HEK293 (cell line): ENCODE data around the gene NABP2.

Experiments used
- CTCF ChIA-PET: fragments of 350-600 bp; formaldehyde crosslinking; extraction: SDS; loops from one replicate; lab custom pipeline; 2021; ENCODE audit warnings: antibody characterized with exemption; lab: Yijun Ruan, JAX
- POLR2A ChIA-PET: fragments of 300-600 bp; formaldehyde crosslinking; extraction: SDS; loops from one replicate; lab custom pipeline; 2020; ENCODE audit warnings: antibody characterized with exemption, inconsistent platforms; lab: Yijun Ruan, JAX
- H3K27ac ChIP-seq: fragments of 200-500 bp; sonication (Bioruptor generic); 2 replicates; pipeline ENCODE4 v1.5.1; 2014; ENCODE audit warnings: low read depth, low read length, control low read depth, inconsistent platforms; ENCODE audit errors: extremely low read depth
- H3K36me3 ChIP-seq, 2 experiments: fragments of 200-500 bp in 1 of 2; sonication (Bioruptor generic) in 1 of 2; 1 replicate in 1 of 2; 2 replicates in 1 of 2; pipeline ENCODE4 v1.5.1; 2014 to 2017; ENCODE audit warnings: inconsistent platforms in 2 of 2, low read length in 2 of 2; ENCODE audit not compliant: control insufficient read depth in 2 of 2, insufficient read depth in 1 of 2
- H3K4me1 ChIP-seq: fragments of 200-500 bp; sonication (Bioruptor generic); 2 replicates; pipeline ENCODE4 v1.5.1; 2014; ENCODE audit warnings: mild to moderate bottlenecking, low read length, inconsistent platforms; ENCODE audit not compliant: control insufficient read depth, insufficient read depth
- H3K4me3 ChIP-seq: 2 replicates; pipeline ENCODE4 v1.5.1; 2011; ENCODE audit warnings: low read depth, mild to moderate bottlenecking, control low read depth, low read length, moderate library complexity
- H3K9me3 ChIP-seq: fragments of 200-500 bp; sonication (Bioruptor generic); 2 replicates; pipeline ENCODE4 v1.5.1; 2014; ENCODE audit warnings: low read depth, low read length, inconsistent platforms; ENCODE audit not compliant: control insufficient read depth, insufficient read depth
- BCL6B ChIP-seq: fragments of 450-650 bp; formaldehyde crosslinking; IDR thresholded peaks from 2 replicates; pipeline ENCODE4 v1.5.1; 2017; ENCODE audit warnings: missing biosample characterization, missing genetic modification characterization
- EGR2 ChIP-seq: fragments of 450-650 bp; formaldehyde crosslinking; IDR thresholded peaks from 2 replicates; pipeline ENCODE4 v1.5.1; 2016; ENCODE audit warnings: low read depth, missing biosample characterization, missing genetic modification characterization
- KLF10 ChIP-seq: fragments of 450-650 bp; IDR thresholded peaks from 2 replicates; pipeline ENCODE4 v1.5.1; 2018; ENCODE audit warnings: missing biosample characterization, mild to moderate bottlenecking, missing genetic modification characterization
- KLF7 ChIP-seq: fragments of 450-650 bp; formaldehyde crosslinking; IDR thresholded peaks from 2 replicates; pipeline ENCODE4 v1.5.1; 2016; ENCODE audit warnings: missing biosample characterization, missing genetic modification characterization, borderline replicate concordance
- MEIS1 ChIP-seq: sonication (generic); formaldehyde crosslinking; IDR thresholded peaks from 2 replicates; pipeline ENCODE4 v1.8.1; 2022; ENCODE audit warnings: missing genetic modification reagents, mild to moderate bottlenecking, borderline replicate concordance
- PRDM10 ChIP-seq: fragments of 450-650 bp; formaldehyde crosslinking; IDR thresholded peaks from 2 replicates; pipeline ENCODE4 v1.5.1; 2016; ENCODE audit warnings: missing biosample characterization, missing genetic modification characterization
- ZBTB49 ChIP-seq: fragments of 450-650 bp; formaldehyde crosslinking; IDR thresholded peaks from 2 replicates; pipeline ENCODE4 v1.5.1; 2016; ENCODE audit warnings: missing biosample characterization, missing genetic modification characterization, low read depth
- ZBTB8A ChIP-seq: fragments of 450-650 bp; formaldehyde crosslinking; IDR thresholded peaks from 2 replicates; pipeline ENCODE4 v1.5.1; 2016; ENCODE audit warnings: missing biosample characterization, missing genetic modification characterization
- ZFP37 ChIP-seq: fragments of 450-650 bp; formaldehyde crosslinking; IDR thresholded peaks from 2 replicates; pipeline ENCODE4 v1.5.1; 2016; ENCODE audit warnings: missing biosample characterization, missing genetic modification characterization
- ZNF114 ChIP-seq: fragments of 450-650 bp; formaldehyde crosslinking; IDR thresholded peaks from 2 replicates; pipeline ENCODE4 v1.5.0; 2017; ENCODE audit warnings: missing biosample characterization, missing genetic modification characterization
- ZNF121 ChIP-seq: fragments of 450-650 bp; formaldehyde crosslinking; IDR thresholded peaks from 2 replicates; pipeline ENCODE4 v1.5.1; 2016; ENCODE audit warnings: missing biosample characterization, missing genetic modification characterization
- ZNF133 ChIP-seq: fragments of 450-650 bp; formaldehyde crosslinking; IDR thresholded peaks from 2 replicates; pipeline ENCODE4 v1.5.1; 2016; ENCODE audit warnings: missing biosample characterization, missing genetic modification characterization
- ZNF140 ChIP-seq: fragments of 450-650 bp; formaldehyde crosslinking; IDR thresholded peaks from 2 replicates; pipeline ENCODE4 v1.5.1; 2016; ENCODE audit warnings: missing biosample characterization, missing genetic modification characterization
- ZNF18 ChIP-seq: fragments of 450-650 bp; formaldehyde crosslinking; IDR thresholded peaks from 2 replicates; pipeline ENCODE4 v1.5.1; 2016; ENCODE audit warnings: missing biosample characterization, missing genetic modification characterization
- ZNF202 ChIP-seq: fragments of 450-650 bp; formaldehyde crosslinking; IDR thresholded peaks from 2 replicates; pipeline ENCODE4 v1.5.1; 2016; ENCODE audit warnings: missing biosample characterization, missing genetic modification characterization, borderline replicate concordance
- ZNF23 ChIP-seq: fragments of 450-650 bp; formaldehyde crosslinking; IDR thresholded peaks from 2 replicates; pipeline ENCODE4 v1.5.1; 2016; ENCODE audit warnings: missing biosample characterization, missing genetic modification characterization, borderline replicate concordance
- ZNF335 ChIP-seq: fragments of 450-650 bp; formaldehyde crosslinking; conservative IDR thresholded peaks from 2 replicates; pipeline ENCODE4 v1.5.1; 2016; ENCODE audit warnings: missing biosample characterization, missing genetic modification characterization
- ZNF416 ChIP-seq: fragments of 450-650 bp; formaldehyde crosslinking; IDR thresholded peaks from 2 replicates; pipeline ENCODE4 v1.5.1; 2016; ENCODE audit warnings: missing biosample characterization, missing genetic modification characterization
- ZNF548 ChIP-seq: fragments of 450-650 bp; formaldehyde crosslinking; IDR thresholded peaks from 2 replicates; pipeline ENCODE4 v1.5.1; 2016; ENCODE audit warnings: missing biosample characterization, missing genetic modification characterization
- ZNF571 ChIP-seq: fragments of 450-650 bp; formaldehyde crosslinking; IDR thresholded peaks from 2 replicates; pipeline ENCODE4 v1.5.0; 2017; ENCODE audit warnings: missing biosample characterization, missing genetic modification characterization
- ZNF629 ChIP-seq: fragments of 450-650 bp; formaldehyde crosslinking; IDR thresholded peaks from 2 replicates; pipeline ENCODE4 v1.5.1; 2017; ENCODE audit warnings: missing biosample characterization, missing genetic modification characterization
- ZNF670 ChIP-seq: fragments of 450-650 bp; formaldehyde crosslinking; IDR thresholded peaks from 2 replicates; pipeline ENCODE4 v1.5.1; 2016; ENCODE audit warnings: missing biosample characterization, missing genetic modification characterization, low read depth
- ZSCAN23 ChIP-seq: fragments of 450-650 bp; formaldehyde crosslinking; IDR thresholded peaks from 2 replicates; pipeline ENCODE4 v1.5.1; 2016; ENCODE audit warnings: missing biosample characterization, missing genetic modification characterization
- ZXDB ChIP-seq: fragments of 450-650 bp; formaldehyde crosslinking; IDR thresholded peaks from 2 replicates; pipeline ENCODE4 v1.5.1; 2016; ENCODE audit warnings: missing biosample characterization, missing genetic modification characterization
- TF ChIP-seq, protein P1 (sequence below): sonication (generic); formaldehyde crosslinking; IDR thresholded peaks from 2 replicates; pipeline ENCODE4 v1.8.1; 2022; ENCODE audit warnings: mild to moderate bottlenecking, moderate library complexity, missing genetic modification reagents
- TF ChIP-seq, protein P2 (sequence below): fragments of 450-650 bp; formaldehyde crosslinking; IDR thresholded peaks from 2 replicates; pipeline ENCODE4 v1.5.0; 2017; ENCODE audit warnings: missing biosample characterization, missing genetic modification characterization, borderline replicate concordance

The NABP2 gene

DNA sequence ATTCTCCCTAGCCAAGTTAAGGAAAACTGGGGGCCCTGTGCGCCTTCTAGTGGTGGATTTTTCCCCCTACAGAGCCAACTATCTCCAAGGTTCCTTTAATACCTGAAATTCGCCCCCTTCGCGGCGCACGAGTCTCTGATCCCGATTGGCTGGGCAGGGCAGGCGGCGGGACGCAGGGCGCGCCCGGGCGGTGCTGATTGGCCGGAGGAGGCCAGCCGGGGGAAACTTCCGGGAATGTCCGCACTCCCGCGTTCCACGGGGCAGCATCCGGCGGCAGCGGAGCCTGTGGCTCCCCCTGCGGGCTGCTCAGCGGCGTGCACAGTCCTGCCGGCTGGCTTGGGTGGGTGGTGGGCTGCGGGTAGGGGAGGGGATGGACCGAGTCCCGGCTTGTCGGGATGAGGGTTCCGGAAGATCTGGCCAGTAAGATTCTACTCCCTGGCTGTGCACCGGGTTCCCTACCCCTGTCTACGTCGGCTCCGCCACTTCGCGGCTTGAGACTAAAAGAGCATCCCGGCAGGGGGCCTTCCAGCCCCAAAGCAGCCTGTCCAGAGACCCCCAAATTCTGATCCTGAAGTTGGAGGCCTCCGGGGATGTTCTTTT lies at the start of gene NABP2:
Gene NABP2, plus strand, starts transcription at position 241 of the 600 bp plus-strand sequence. CDS start 515 bp downstream, outside the sequence.
- POLR2A ChIA-PET, result no interaction called here
- CTCF ChIA-PET, result interaction anchor here (2.3 to 4.0 kb wide), 2 partner anchors 17 to 18 kb away, joined by 9 to 73 read pairs; no protein-coding TSS in a partner anchor
- Histone ChIP-seq H3K27ac (peak within 1 kb of the TSS; percentile 64), H3K9me3 (no peaks in the 10 kb centered on the region), H3K4me1 (peaks cover 12% of the 10 kb centered on the region; the same call in 1 of the 2 replicates), H3K4me3 (peak within 1 kb of the TSS; percentile 77), H3K36me3 (peaks cover 9 to 23% of the 10 kb centered on the region in 2 experiments; a peak in 2 of 3 replicates)
- TF ChIP-seq ZNF670 (tag by site-specific recombination) (no peak), ZBTB8A (tag by site-specific recombination) (peak; percentile 55), ZXDB (peak; percentile 93), ZFP37 (0 out of 2 replicates have a peak, but pooled peaks have one; percentile 41), KLF10 (tag by site-specific recombination) (no peak), ZNF548 (tag by site-specific recombination) (no peak), ZNF629 (tag by site-specific recombination) (peak; percentile 71), ZNF140 (tag by site-specific recombination) (no peak), ZBTB49 (tag by site-specific recombination) (no peak), ZNF335 (tag by site-specific recombination) (peak; percentile 56), ZNF133 (tag by site-specific recombination) (no peak), EGR2 (tag by site-specific recombination) (peak; percentile 36; the same call in 1 of the 2 replicates), ZNF416 (tag by site-specific recombination) (no peak), ZNF121 (tag by site-specific recombination) (no peak), ZNF202 (tag by site-specific recombination) (no peak), ZNF114 (no peak), ZNF571 (tag by site-specific recombination) (no peak), MEIS1 (CRISPR knock-in tag) (no peak), PRDM10 (peak; percentile 78), KLF7 (tag by site-specific recombination) (no peak), ZNF23 (tag by site-specific recombination) (no peak), BCL6B (tag by site-specific recombination) (no peak), ZNF18 (tag by site-specific recombination) (no peak), ZSCAN23 (tag by site-specific recombination) (no peak)
- TF ChIP-seq, protein P1, sequence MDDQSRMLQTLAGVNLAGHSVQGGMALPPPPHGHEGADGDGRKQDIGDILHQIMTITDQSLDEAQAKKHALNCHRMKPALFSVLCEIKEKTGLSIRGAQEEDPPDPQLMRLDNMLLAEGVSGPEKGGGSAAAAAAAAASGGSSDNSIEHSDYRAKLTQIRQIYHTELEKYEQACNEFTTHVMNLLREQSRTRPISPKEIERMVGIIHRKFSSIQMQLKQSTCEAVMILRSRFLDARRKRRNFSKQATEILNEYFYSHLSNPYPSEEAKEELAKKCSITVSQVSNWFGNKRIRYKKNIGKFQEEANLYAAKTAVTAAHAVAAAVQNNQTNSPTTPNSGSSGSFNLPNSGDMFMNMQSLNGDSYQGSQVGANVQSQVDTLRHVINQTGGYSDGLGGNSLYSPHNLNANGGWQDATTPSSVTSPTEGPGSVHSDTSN (CRISPR knock-in tag), result 0 out of 2 replicates have a peak, but pooled peaks have one; percentile 56
- TF ChIP-seq, protein P2, sequence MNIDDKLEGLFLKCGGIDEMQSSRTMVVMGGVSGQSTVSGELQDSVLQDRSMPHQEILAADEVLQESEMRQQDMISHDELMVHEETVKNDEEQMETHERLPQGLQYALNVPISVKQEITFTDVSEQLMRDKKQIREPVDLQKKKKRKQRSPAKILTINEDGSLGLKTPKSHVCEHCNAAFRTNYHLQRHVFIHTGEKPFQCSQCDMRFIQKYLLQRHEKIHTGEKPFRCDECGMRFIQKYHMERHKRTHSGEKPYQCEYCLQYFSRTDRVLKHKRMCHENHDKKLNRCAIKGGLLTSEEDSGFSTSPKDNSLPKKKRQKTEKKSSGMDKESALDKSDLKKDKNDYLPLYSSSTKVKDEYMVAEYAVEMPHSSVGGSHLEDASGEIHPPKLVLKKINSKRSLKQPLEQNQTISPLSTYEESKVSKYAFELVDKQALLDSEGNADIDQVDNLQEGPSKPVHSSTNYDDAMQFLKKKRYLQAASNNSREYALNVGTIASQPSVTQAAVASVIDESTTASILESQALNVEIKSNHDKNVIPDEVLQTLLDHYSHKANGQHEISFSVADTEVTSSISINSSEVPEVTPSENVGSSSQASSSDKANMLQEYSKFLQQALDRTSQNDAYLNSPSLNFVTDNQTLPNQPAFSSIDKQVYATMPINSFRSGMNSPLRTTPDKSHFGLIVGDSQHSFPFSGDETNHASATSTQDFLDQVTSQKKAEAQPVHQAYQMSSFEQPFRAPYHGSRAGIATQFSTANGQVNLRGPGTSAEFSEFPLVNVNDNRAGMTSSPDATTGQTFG (tag by site-specific recombination), result no peak
